ENCODE results near the gene HDAC3.

HDAC3 gene

DNA sequence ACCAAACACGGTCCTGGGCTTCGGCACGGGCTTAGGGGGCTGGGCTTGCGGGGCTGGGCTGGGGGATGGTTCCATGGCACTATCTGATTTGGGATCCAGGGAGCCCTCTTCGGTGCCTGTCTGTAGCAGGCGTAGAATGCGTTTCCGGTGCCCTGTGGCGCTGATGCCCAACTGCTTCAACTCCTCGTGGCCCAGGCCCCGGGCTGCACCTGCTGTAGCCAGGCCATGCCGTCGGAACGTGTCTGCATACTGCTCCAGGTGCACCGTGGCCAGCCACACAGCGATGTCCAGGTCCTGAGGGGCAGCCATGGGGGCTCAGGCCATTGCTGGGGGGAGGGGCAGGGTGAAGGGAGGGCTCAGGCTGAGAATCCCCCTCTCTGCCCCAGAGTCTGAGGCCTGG, 43.5 kb upstream of the HDAC3 start:
- no peaks in the 10 kb centered on the region for H3K9me3 ChIP-seq (ENCODE audit: control extremely low read depth in 1 of 5, control insufficient read depth in 4 of 5, insufficient read depth in 2 of 5, low read depth in 1 of 5, low read length in 4 of 5)
- ChIA-PET POLR2A (no interaction called here), CTCF (interaction anchor here (0.9 to 2.2 kb wide), 2 partner anchors 9 to 12 kb away, joined by 3 to 7 read pairs; no protein-coding TSS in a partner anchor)
- H3K4me1 ChIP-seq (ENCODE audit: control extremely low read depth in 1 of 4, control insufficient read depth in 4 of 4, insufficient read depth in 4 of 4, low read length in 3 of 4) = peaks cover 7 to 29% (median 23%) of the 10 kb centered on the region in 4 experiments
- H3K27ac ChIP-seq (ENCODE audit: insufficient read depth in 1 of 2, low read depth in 1 of 2, low read length in 2 of 2, poor library complexity in 1 of 2, severe bottlenecking in 2 of 2) = no peak overlapping the region
- peaks cover 0 to 16% (median 2%) of the 10 kb centered on the region in 5 experiments for H3K27me3 ChIP-seq (replicated peaks in 2 of 5; ENCODE audit: control insufficient read depth in 4 of 5, insufficient read depth in 5 of 5, low read length in 4 of 5)
- 93% methylated on average over 15 of the region's 16 CpGs for WGBS (ENCODE audit: insufficient coverage)
- H3K4me3 ChIP-seq (ENCODE audit: control insufficient read depth in 1 of 7, extremely low read depth in 1 of 7, insufficient read depth in 4 of 7, low read depth in 2 of 7, low read length in 6 of 7) = no peak overlapping the region
- no peak for DNase-seq
- no peaks in the 10 kb centered on the region for H3K36me3 ChIP-seq (ENCODE audit: control insufficient read depth in 4 of 4, insufficient read depth in 4 of 4, low read length in 3 of 4)

DNA sequence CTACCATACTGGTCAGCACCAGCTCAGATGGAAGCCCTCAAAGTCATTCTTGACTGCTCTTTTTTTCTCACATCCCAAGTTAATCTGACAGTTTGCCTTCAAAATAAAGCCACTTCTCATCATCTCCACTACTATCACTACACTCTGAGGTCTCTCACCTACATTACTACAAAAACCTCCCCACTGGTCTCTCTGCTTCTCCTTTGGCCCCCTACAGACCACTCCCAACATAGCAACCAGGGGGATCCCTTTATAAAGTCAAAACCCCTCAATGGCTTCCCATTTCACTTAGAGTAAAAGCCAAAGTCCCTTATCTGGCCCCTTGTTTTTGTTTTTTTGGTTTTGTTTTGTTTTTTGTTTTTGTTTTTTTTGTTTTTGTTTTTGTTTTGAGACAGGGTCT, 40.8 kb upstream of the HDAC3 start:
- no peak overlapping the region for H3K27ac ChIP-seq (ENCODE audit: insufficient read depth in 1 of 2, low read depth in 1 of 2, low read length in 2 of 2, poor library complexity in 1 of 2, severe bottlenecking in 2 of 2)
- H3K4me1 ChIP-seq (ENCODE audit: control extremely low read depth in 1 of 4, control insufficient read depth in 4 of 4, insufficient read depth in 4 of 4, low read length in 3 of 4) = peaks cover 0 to 14% (median 8%) of the 10 kb centered on the region in 4 experiments
- no peaks in the 10 kb centered on the region for H3K9me3 ChIP-seq (ENCODE audit: control extremely low read depth in 1 of 5, control insufficient read depth in 4 of 5, insufficient read depth in 2 of 5, low read depth in 1 of 5, low read length in 4 of 5)
- CTCF ChIA-PET = interaction anchor here (0.7 to 1.6 kb wide), 5 partner anchors 9 to 283 kb away, joined by 3 to 6 read pairs (median 3); partner anchors contain the start of gene PCDH12
- POLR2A ChIA-PET = no interaction called here
- H3K27me3 ChIP-seq (replicated peaks in 2 of 5; ENCODE audit: control insufficient read depth in 4 of 5, insufficient read depth in 5 of 5, low read length in 4 of 5) = peaks cover 0 to 15% (median 2%) of the 10 kb centered on the region in 5 experiments
- peak; percentile 42 to 69 (median 67) for DNase-seq
- no peaks in the 10 kb centered on the region for H3K36me3 ChIP-seq (ENCODE audit: control insufficient read depth in 4 of 4, insufficient read depth in 4 of 4, low read length in 3 of 4)
- no peak overlapping the region for H3K4me3 ChIP-seq (ENCODE audit: control insufficient read depth in 1 of 7, extremely low read depth in 1 of 7, insufficient read depth in 4 of 7, low read depth in 2 of 7, low read length in 6 of 7)

- POLR2A ChIA-PET = no interaction called here
- Histone ChIP-seq H3K4me3 (ENCODE audit: control insufficient read depth in 1 of 7, extremely low read depth in 1 of 7, insufficient read depth in 4 of 7, low read depth in 2 of 7, low read length in 6 of 7) (no peak overlapping the region), H3K27ac (ENCODE audit: insufficient read depth in 1 of 2, low read depth in 1 of 2, low read length in 2 of 2, poor library complexity in 1 of 2, severe bottlenecking in 2 of 2) (no peak overlapping the region), H3K4me1 (ENCODE audit: control extremely low read depth in 1 of 4, control insufficient read depth in 4 of 4, insufficient read depth in 4 of 4, low read length in 3 of 4) (peaks cover 0 to under 1% (median 0%) of the 10 kb centered on the region in 4 experiments), H3K36me3 (ENCODE audit: control insufficient read depth in 4 of 4, insufficient read depth in 4 of 4, low read length in 3 of 4) (no peaks in the 10 kb centered on the region), H3K27me3 (replicated peaks in 2 of 5; ENCODE audit: control insufficient read depth in 4 of 5, insufficient read depth in 5 of 5, low read length in 4 of 5) (peaks cover 0 to 1% (median 0%) of the 10 kb centered on the region in 5 experiments), H3K9me3 (ENCODE audit: control extremely low read depth in 1 of 5, control insufficient read depth in 4 of 5, insufficient read depth in 2 of 5, low read depth in 1 of 5, low read length in 4 of 5) (no peaks in the 10 kb centered on the region)
- no peak for DNase-seq
- WGBS (ENCODE audit: insufficient coverage) = 92% methylated on average over 4 of the region's 4 CpGs
- CTCF ChIA-PET = interaction anchor here (1.4 to 1.6 kb wide), 4 partner anchors 9 to 285 kb away, joined by 3 to 6 read pairs (median 6); no protein-coding TSS in a partner anchor
Measured at GRCh38 chr5:141675672-141676071, 39.0 kb upstream of the HDAC3 start.

GRCh38 chr5:141674747-141675146, 38.1 kb upstream of the HDAC3 start:
- Histone ChIP-seq H3K27ac (ENCODE audit: insufficient read depth in 1 of 2, low read depth in 1 of 2, low read length in 2 of 2, poor library complexity in 1 of 2, severe bottlenecking in 2 of 2) (no peak overlapping the region), H3K4me1 (ENCODE audit: control extremely low read depth in 1 of 4, control insufficient read depth in 4 of 4, insufficient read depth in 4 of 4, low read length in 3 of 4) (no peaks in the 10 kb centered on the region), H3K9me3 (ENCODE audit: control extremely low read depth in 1 of 5, control insufficient read depth in 4 of 5, insufficient read depth in 2 of 5, low read depth in 1 of 5, low read length in 4 of 5) (no peaks in the 10 kb centered on the region), H3K36me3 (ENCODE audit: control insufficient read depth in 4 of 4, insufficient read depth in 4 of 4, low read length in 3 of 4) (no peaks in the 10 kb centered on the region), H3K4me3 (ENCODE audit: control insufficient read depth in 1 of 7, extremely low read depth in 1 of 7, insufficient read depth in 4 of 7, low read depth in 2 of 7, low read length in 6 of 7) (no peak overlapping the region), H3K27me3 (replicated peaks in 2 of 5; ENCODE audit: control insufficient read depth in 4 of 5, insufficient read depth in 5 of 5, low read length in 4 of 5) (no peaks in the 10 kb centered on the region)
- WGBS (ENCODE audit: insufficient coverage) = 97% methylated on average over 5 of the region's 5 CpGs
- ChIA-PET POLR2A (no interaction called here), CTCF (no interaction called here)
- DNase-seq = no peak

DNA sequence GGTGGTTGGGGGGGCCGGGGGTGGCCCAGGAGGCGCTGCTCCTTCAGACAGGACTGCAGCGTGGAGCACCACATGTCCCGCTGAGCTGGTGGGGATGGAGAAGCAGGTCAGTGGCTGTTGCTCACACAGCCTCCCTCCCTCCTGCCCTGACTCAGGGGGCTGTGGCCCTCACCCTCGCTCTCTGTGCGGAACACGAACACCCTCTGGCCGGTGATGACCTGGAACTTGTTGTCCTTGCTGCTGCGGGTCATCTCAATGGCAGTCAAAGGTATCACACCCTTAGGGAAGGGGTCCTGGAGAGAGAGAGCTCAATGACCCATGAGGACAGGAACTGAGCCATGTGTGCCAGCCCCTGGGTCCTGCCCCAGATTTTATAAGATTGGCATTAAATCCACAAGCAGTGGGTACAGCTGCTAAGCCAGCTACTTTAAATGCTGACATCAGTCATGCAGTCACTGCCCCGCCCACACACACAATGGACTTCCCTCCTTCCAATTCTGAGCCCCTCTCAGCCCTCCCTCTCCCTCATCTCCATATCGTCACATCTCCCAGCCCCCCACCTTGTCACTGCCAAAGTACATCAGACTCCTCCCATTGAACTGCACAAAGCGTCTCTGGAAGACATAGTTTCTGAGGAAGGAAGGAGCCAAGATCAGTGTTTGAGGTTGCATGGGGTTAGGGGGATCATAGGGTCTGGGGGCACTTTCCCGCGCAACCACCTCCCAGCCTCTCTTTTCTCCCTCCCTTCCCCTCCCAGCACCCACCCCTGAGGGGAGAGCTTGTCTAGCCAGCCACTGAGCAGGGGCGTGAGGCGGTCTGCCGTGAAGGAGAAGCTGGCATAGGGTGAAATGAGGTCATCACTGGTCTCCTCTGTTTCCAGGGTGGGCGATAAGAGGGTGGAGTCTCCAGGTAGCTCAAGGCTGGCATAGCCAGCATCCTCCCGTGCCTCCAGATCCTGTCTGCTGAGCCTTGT, 36.5 kb upstream of the HDAC3 start:
- ChIA-PET POLR2A (no interaction called here), CTCF (interaction anchor here (1.2 to 1.9 kb wide), 5 partner anchors 9 to 206 kb away, joined by 3 to 8 read pairs (median 4); no protein-coding TSS in a partner anchor)
- no peak overlapping the region for H3K4me3 ChIP-seq (ENCODE audit: control insufficient read depth in 1 of 7, extremely low read depth in 1 of 7, insufficient read depth in 4 of 7, low read depth in 2 of 7, low read length in 6 of 7)
- H3K27ac ChIP-seq (ENCODE audit: insufficient read depth in 1 of 2, low read depth in 1 of 2, low read length in 2 of 2, poor library complexity in 1 of 2, severe bottlenecking in 2 of 2) = no peak overlapping the region
- H3K36me3 ChIP-seq (ENCODE audit: control insufficient read depth in 4 of 4, insufficient read depth in 4 of 4, low read length in 3 of 4) = no peaks in the 10 kb centered on the region
- H3K27me3 ChIP-seq (replicated peaks in 2 of 5; ENCODE audit: control insufficient read depth in 4 of 5, insufficient read depth in 5 of 5, low read length in 4 of 5) = no peaks in the 10 kb centered on the region
- 89% methylated on average over 9 of the region's 19 CpGs for WGBS (ENCODE audit: insufficient coverage)
- DNase-seq = peak in 1 of 3 donors; percentile 55
- no peaks in the 10 kb centered on the region for H3K4me1 ChIP-seq (ENCODE audit: control extremely low read depth in 1 of 4, control insufficient read depth in 4 of 4, insufficient read depth in 4 of 4, low read length in 3 of 4)
- no peaks in the 10 kb centered on the region for H3K9me3 ChIP-seq (ENCODE audit: control extremely low read depth in 1 of 5, control insufficient read depth in 4 of 5, insufficient read depth in 2 of 5, low read depth in 1 of 5, low read length in 4 of 5)

GRCh38 chr5:141672071-141672840, 35.6 kb upstream of the HDAC3 start:
- Histone ChIP-seq H3K4me1 (ENCODE audit: control extremely low read depth in 1 of 4, control insufficient read depth in 4 of 4, insufficient read depth in 4 of 4, low read length in 3 of 4) (no peaks in the 10 kb centered on the region), H3K9me3 (ENCODE audit: control extremely low read depth in 1 of 5, control insufficient read depth in 4 of 5, insufficient read depth in 2 of 5, low read depth in 1 of 5, low read length in 4 of 5) (no peaks in the 10 kb centered on the region), H3K27ac (ENCODE audit: insufficient read depth in 1 of 2, low read depth in 1 of 2, low read length in 2 of 2, poor library complexity in 1 of 2, severe bottlenecking in 2 of 2) (no peak overlapping the region), H3K36me3 (ENCODE audit: control insufficient read depth in 4 of 4, insufficient read depth in 4 of 4, low read length in 3 of 4) (no peaks in the 10 kb centered on the region), H3K4me3 (ENCODE audit: control insufficient read depth in 1 of 7, extremely low read depth in 1 of 7, insufficient read depth in 4 of 7, low read depth in 2 of 7, low read length in 6 of 7) (no peak overlapping the region), H3K27me3 (replicated peaks in 2 of 5; ENCODE audit: control insufficient read depth in 4 of 5, insufficient read depth in 5 of 5, low read length in 4 of 5) (no peaks in the 10 kb centered on the region)
- ChIA-PET CTCF (interaction anchor here (1.0 to 1.9 kb wide), 7 partner anchors 8 to 207 kb away, joined by 3 to 8 read pairs (median 4); no protein-coding TSS in a partner anchor), POLR2A (no interaction called here)
- no peak for DNase-seq
- 97% methylated on average over 13 of the region's 23 CpGs for WGBS (ENCODE audit: insufficient coverage)

Data from common myeloid progenitor, CD34-positive (primary cell).